Measurements from ENCODE around the gene EGLN3.
"Not testable (repeated sequence)": the region's sequence is repeated elsewhere in the genome, so short reads cannot be mapped to it uniquely, and the experiment has no call there.

Gene EGLN3

DNA sequence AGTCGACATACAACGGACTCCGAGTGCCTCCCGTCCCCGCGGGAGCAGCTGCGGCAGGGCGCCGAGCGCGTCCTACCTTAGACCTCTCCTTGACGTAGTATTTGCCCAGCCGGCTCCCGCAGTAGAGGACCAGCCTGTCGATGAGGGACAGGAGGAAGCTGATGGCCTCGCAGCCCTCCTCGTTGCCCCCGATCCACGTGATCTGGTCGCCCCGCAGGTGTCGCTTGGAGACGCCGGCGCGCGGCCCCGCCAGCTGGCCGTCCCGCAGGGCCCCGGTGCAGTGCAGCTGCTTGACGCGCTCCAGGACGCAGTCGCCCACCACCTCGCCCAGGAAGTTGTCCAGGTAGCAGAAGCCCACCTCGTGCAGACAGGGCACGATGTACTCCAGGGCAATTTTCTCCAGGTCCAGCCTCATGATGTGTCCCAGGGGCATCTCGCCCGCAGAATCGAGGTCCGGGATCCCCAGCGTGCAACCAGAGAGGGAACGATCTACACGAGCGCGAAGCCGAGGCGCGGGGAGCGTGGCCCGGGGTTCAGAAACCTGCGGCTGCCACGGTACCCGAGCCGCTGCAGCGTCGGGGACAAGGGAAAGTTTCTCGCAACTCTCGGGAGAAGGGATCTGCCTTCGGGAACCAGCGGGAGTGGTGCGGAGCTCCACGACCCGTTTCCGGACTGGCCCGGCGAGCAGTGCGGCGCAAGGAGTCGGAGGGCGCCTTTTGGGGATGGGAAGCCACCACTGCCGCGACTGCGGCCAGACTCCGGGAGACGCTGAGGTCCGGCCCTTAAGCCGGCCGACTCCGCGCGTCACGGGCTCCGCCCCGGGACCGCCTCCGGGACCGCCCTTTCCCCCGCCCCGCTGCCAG lies at the start of gene EGLN3:
Gene EGLN3 (minus strand): TSS at position 755 of the 863 bp plus-strand sequence. CDS start 322 bp downstream, at position 433.
- peak; percentile 19 to 36 for DNase-seq (ENCODE audit: low read depth in 1 of 2, low spot score in 1 of 2)

GRCh38 chr14:34000396-34000795 lies 49.5 kb upstream of the EGLN3 start:
- DNase-seq (ENCODE audit: low read depth in 1 of 2, low spot score in 1 of 2), result no peak

GRCh38 chr14:33999771-34000291 lies 49.0 kb upstream of the EGLN3 start:
- no peak for DNase-seq (ENCODE audit: low read depth in 1 of 2, low spot score in 1 of 2)

DNA sequence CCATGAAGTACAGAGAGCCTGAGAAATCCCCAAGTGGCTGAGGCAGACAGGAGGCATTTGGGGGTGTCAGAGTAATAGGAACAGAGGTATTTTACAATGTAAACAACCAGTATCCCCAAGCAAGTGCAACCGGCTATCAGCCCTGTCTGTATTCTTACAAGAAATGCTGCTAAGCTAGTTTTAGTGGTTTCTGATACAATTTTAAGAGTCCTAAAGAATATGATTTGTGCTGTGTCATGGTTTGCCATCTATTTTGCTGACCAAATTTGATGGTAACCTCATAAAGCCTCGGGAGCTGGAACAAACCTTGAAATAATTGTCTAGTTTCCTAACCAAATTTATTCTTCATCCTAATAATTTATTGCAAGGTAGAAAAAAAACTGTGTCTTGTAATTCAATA lies 46.7 kb upstream of the EGLN3 start:
- no peak for DNase-seq (ENCODE audit: low read depth in 1 of 2, low spot score in 1 of 2)

DNA sequence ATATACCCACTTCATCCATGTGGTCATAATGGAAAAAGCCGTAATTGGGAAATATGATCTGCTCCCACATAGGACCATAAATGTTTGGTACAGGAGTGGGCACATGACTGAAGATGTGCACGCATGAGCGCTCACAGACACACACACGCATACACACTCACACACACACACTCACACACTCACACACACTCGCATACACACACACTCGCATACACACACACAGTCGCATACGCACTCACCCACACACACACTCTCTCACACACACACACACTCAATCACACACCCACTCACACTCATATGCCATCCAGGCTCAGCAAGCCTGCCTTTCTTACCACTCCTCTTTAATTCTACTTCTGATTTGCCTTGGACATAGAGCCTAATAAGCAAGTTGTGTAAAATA lies 45.6 kb upstream of the EGLN3 start:
- DNase-seq (ENCODE audit: low read depth in 1 of 2, low spot score in 1 of 2), result no peak

DNA sequence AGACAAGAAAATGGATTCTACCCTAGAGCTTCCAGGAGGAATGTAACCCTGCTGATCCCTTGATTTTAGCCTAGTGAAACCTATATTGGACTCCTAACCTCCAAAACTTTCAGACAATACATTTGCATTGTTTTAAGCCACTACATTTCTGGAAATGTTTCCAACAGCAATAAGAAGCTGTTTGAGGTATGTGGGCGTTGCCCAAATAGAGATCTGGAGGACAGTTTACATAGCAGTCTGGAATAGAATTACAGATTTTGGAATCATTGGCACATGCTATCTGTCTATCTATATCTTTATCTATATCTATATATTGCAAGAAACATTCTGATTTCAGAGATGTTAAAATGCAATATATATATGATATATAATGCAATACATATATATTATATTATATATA lies 42.4 kb upstream of the EGLN3 start:
- no peak for DNase-seq (ENCODE audit: low read depth in 1 of 2, low spot score in 1 of 2)

GRCh38 chr14:33992274-33993007 lies 41.6 kb upstream of the EGLN3 start:
- no peak for DNase-seq (ENCODE audit: low read depth in 1 of 2, low spot score in 1 of 2)

- no peak for DNase-seq (ENCODE audit: low read depth in 1 of 2, low spot score in 1 of 2)
Observed at GRCh38 chr14:33990790-33991189, 39.9 kb upstream of the EGLN3 start.

- no peak for DNase-seq (ENCODE audit: low read depth in 1 of 2, low spot score in 1 of 2)
Observed at GRCh38 chr14:33987565-33988080, 36.7 kb upstream of the EGLN3 start.

- DNase-seq (ENCODE audit: low read depth in 1 of 2, low spot score in 1 of 2), result no peak
Observed at GRCh38 chr14:33986804-33987203, 35.9 kb upstream of the EGLN3 start.

DNA sequence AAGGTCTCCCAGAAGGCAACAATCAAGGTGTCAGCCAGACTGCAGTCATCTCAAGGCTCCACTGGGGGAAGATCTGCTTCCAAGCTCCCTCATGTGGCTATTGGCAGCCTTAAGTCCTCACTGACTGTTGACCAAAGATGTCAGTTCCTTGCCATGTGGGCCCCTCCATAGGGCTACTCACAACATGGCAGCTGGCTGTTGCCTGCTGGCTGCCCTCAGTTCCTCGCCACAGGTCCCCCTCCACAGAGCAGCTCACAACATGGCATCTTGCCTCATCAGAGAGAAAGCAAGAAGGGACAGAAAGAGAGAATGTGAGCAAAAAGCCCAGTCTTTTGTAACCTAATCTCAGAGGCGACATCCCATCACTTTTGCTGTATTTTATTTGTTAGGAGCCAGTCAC lies 34.4 kb upstream of the EGLN3 start:
- DNase-seq (ENCODE audit: low read depth in 1 of 2, low spot score in 1 of 2), result no peak

- no peak for DNase-seq (ENCODE audit: low read depth in 1 of 2, low spot score in 1 of 2)
Observed at GRCh38 chr14:33979613-33980276, 28.9 kb upstream of the EGLN3 start.

DNA sequence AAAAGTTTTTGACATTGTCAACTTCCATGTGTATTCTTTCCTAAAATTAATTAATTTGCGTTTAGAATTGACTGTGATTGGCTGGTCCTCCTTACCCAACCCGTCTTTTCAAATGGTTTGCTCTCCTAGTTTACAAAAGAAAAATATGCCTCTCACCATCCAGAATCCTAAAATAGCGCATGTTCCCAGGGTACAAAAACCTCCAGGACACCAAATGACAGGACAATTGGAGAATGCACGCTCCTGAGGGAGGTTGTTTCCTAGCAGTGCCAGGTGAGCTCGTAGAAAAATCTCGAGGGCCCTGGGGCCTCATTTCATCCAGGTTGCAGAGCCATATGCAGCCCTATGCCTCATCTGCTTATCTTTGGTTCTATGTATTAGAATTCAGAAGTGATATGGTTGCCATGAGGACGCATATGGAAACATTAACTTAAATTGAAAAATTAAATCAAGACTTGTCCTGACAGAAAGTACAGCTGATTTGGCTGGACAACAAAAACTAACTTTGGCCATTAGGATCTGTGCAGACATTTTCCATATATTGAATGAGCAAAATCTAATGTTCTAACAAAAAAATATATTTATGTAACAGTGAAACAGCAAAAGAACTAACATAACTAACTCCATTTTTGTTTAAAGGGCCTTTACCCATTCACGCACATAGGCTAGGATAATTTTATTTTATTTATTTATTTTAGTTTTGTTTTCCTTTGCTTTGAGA lies 28.2 kb upstream of the EGLN3 start:
- no peak for DNase-seq (ENCODE audit: low read depth in 1 of 2, low spot score in 1 of 2)

GRCh38 chr14:33972583-33973081 lies 21.8 kb upstream of the EGLN3 start:
- no peak for DNase-seq (ENCODE audit: low read depth in 1 of 2, low spot score in 1 of 2)

- DNase-seq (ENCODE audit: low read depth in 1 of 2, low spot score in 1 of 2), result not testable (repeated sequence)
Observed at GRCh38 chr14:33969846-33970245, 19.0 kb upstream of the EGLN3 start.

DNA sequence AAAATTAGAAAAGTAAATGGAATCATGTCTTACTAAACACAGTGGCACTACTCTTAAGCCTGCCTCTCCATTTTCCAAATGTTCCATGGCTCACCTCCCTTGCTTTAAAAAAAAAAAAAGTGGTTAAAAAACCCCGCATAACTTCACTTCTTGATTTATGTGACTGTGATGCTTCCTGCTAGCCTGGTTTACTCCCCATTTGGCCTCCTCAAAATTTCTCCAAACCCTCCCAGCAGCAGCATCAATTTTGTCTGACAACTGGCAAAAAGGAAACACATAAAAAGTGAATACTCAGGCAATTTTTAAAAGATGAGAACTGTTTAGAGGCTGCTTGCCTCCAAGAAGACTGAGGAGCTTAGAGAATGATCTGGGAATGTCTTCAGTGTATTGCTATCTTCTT lies 17.8 kb upstream of the EGLN3 start:
- no peak for DNase-seq (ENCODE audit: low read depth in 1 of 2, low spot score in 1 of 2)

- no peak for DNase-seq (ENCODE audit: low read depth in 1 of 2, low spot score in 1 of 2)
Observed at GRCh38 chr14:33967138-33967537, 16.3 kb upstream of the EGLN3 start.

DNA sequence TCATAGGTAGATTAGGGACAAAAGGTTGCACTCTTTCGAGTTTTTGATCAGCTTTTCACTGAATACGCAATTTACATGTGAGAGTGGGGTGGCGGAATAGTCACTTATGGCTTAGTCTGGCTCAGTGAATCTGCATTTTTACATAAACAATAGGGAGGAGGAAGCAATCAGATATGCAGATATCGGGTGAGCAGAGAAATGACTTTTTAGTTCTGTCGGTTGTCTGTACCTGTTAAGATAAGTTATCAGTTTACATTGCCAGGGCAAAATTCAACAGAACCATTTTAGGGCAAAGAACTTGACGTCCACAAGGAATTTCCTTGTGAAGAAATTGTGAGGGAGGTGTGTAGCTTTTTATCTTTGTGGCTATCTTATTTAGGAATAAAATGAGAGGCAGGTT lies 15.4 kb upstream of the EGLN3 start:
- DNase-seq (ENCODE audit: low read depth in 1 of 2, low spot score in 1 of 2), result no peak

GRCh38 chr14:33964599-33965317 lies 13.9 kb upstream of the EGLN3 start:
- no peak for DNase-seq (ENCODE audit: low read depth in 1 of 2, low spot score in 1 of 2)

- DNase-seq (ENCODE audit: low read depth in 1 of 2, low spot score in 1 of 2), result no peak
Observed at GRCh38 chr14:33963892-33964291, 13.0 kb upstream of the EGLN3 start.
